HEK293 (cell line): ENCODE data around the gene PRSS56.

Experiments
- CTCF ChIA-PET: fragments of 350-600 bp; formaldehyde crosslinking; extraction: SDS; loops from one replicate; lab custom pipeline; 2021; ENCODE audit warnings: antibody characterized with exemption; lab: Yijun Ruan, JAX
- POLR2A ChIA-PET: fragments of 300-600 bp; formaldehyde crosslinking; extraction: SDS; loops from one replicate; lab custom pipeline; 2020; ENCODE audit warnings: antibody characterized with exemption, inconsistent platforms; lab: Yijun Ruan, JAX
- H3K27ac ChIP-seq: fragments of 200-500 bp; sonication (Bioruptor generic); 2 replicates; pipeline ENCODE4 v1.5.1; 2014; ENCODE audit warnings: low read depth, low read length, control low read depth, inconsistent platforms; ENCODE audit errors: extremely low read depth
- H3K36me3 ChIP-seq, 2 experiments: fragments of 200-500 bp in 1 of 2; sonication (Bioruptor generic) in 1 of 2; 1 replicate in 1 of 2; 2 replicates in 1 of 2; pipeline ENCODE4 v1.5.1; 2014 to 2017; ENCODE audit warnings: inconsistent platforms in 2 of 2, low read length in 2 of 2; ENCODE audit not compliant: control insufficient read depth in 2 of 2, insufficient read depth in 1 of 2
- H3K4me1 ChIP-seq: fragments of 200-500 bp; sonication (Bioruptor generic); 2 replicates; pipeline ENCODE4 v1.5.1; 2014; ENCODE audit warnings: mild to moderate bottlenecking, low read length, inconsistent platforms; ENCODE audit not compliant: control insufficient read depth, insufficient read depth
- H3K4me3 ChIP-seq: 2 replicates; pipeline ENCODE4 v1.5.1; 2011; ENCODE audit warnings: low read depth, mild to moderate bottlenecking, control low read depth, low read length, moderate library complexity
- H3K9me3 ChIP-seq: fragments of 200-500 bp; sonication (Bioruptor generic); 2 replicates; pipeline ENCODE4 v1.5.1; 2014; ENCODE audit warnings: low read depth, low read length, inconsistent platforms; ENCODE audit not compliant: control insufficient read depth, insufficient read depth
- EGR2 ChIP-seq: fragments of 450-650 bp; formaldehyde crosslinking; IDR thresholded peaks from 2 replicates; pipeline ENCODE4 v1.5.1; 2016; ENCODE audit warnings: low read depth, missing biosample characterization, missing genetic modification characterization
- GLI2 ChIP-seq: fragments of 450-650 bp; formaldehyde crosslinking; IDR thresholded peaks from 2 replicates; pipeline ENCODE4; 2017; ENCODE audit warnings: missing biosample characterization, missing genetic modification characterization, low read depth, borderline replicate concordance
- GLIS1 ChIP-seq: fragments of 450-650 bp; formaldehyde crosslinking; IDR thresholded peaks from 2 replicates; pipeline ENCODE4 v1.5.1; 2016; ENCODE audit warnings: missing biosample characterization, missing genetic modification characterization
- SALL2 ChIP-seq: fragments of 450-650 bp; formaldehyde crosslinking; IDR thresholded peaks from 2 replicates; pipeline ENCODE4 v1.5.0; 2017; ENCODE audit warnings: missing biosample characterization, mild to moderate bottlenecking, missing genetic modification characterization, borderline replicate concordance
- WT1 ChIP-seq: fragments of 450-650 bp; formaldehyde crosslinking; IDR thresholded peaks from 2 replicates; pipeline ENCODE4 v1.5.1; 2016; ENCODE audit warnings: missing biosample characterization, missing genetic modification characterization
- ZBTB48 ChIP-seq: fragments of 450-650 bp; formaldehyde crosslinking; IDR thresholded peaks from 2 replicates; pipeline ENCODE4 v1.5.1; 2016; ENCODE audit warnings: missing biosample characterization, missing genetic modification characterization
- ZFP69B ChIP-seq: fragments of 450-650 bp; formaldehyde crosslinking; IDR thresholded peaks from 2 replicates; pipeline ENCODE4 v1.5.1; 2016; ENCODE audit warnings: missing biosample characterization, missing genetic modification characterization
- ZIC2 ChIP-seq: fragments of 450-650 bp; formaldehyde crosslinking; IDR thresholded peaks from 2 replicates; pipeline ENCODE4 v1.5.1; 2016; ENCODE audit warnings: missing biosample characterization, missing genetic modification characterization
- ZNF112 ChIP-seq: fragments of 450-650 bp; formaldehyde crosslinking; IDR thresholded peaks from 2 replicates; pipeline ENCODE4 v1.5.0; 2017; ENCODE audit warnings: missing biosample characterization, missing genetic modification characterization
- ZNF132 ChIP-seq: fragments of 450-650 bp; formaldehyde crosslinking; IDR thresholded peaks from 2 replicates; pipeline ENCODE4 v1.5.1; 2017; ENCODE audit warnings: missing biosample characterization, missing genetic modification characterization, borderline replicate concordance
- ZNF138 ChIP-seq: fragments of 450-650 bp; formaldehyde crosslinking; IDR thresholded peaks from 2 replicates; pipeline ENCODE4 v1.5.1; 2016; ENCODE audit warnings: missing biosample characterization, missing genetic modification characterization, borderline replicate concordance
- ZNF16 ChIP-seq: fragments of 450-650 bp; formaldehyde crosslinking; IDR thresholded peaks from 2 replicates; pipeline ENCODE4 v1.5.1; 2016; ENCODE audit warnings: low read depth, missing biosample characterization, missing genetic modification characterization
- ZNF174 ChIP-seq: fragments of 450-650 bp; formaldehyde crosslinking; IDR thresholded peaks from 2 replicates; pipeline ENCODE4 v1.5.0; 2017; ENCODE audit warnings: missing biosample characterization, mild to moderate bottlenecking, missing genetic modification characterization
- ZNF211 ChIP-seq: fragments of 450-650 bp; formaldehyde crosslinking; IDR thresholded peaks from 2 replicates; pipeline ENCODE4 v1.5.1; 2016; ENCODE audit warnings: low read depth, missing biosample characterization, missing genetic modification characterization
- ZNF223 ChIP-seq: fragments of 450-650 bp; formaldehyde crosslinking; IDR thresholded peaks from 2 replicates; pipeline ENCODE4 v1.5.1; 2016; ENCODE audit warnings: missing biosample characterization, missing genetic modification characterization
- ZNF23 ChIP-seq: fragments of 450-650 bp; formaldehyde crosslinking; IDR thresholded peaks from 2 replicates; pipeline ENCODE4 v1.5.1; 2016; ENCODE audit warnings: missing biosample characterization, missing genetic modification characterization, borderline replicate concordance
- ZNF239 ChIP-seq: fragments of 450-650 bp; formaldehyde crosslinking; IDR thresholded peaks from 2 replicates; pipeline ENCODE4 v1.5.1; 2016; ENCODE audit warnings: missing biosample characterization, missing genetic modification characterization
- ZNF274 ChIP-seq, 2 experiments: fragments of 200-500 bp in 1 of 2; fragments of 450-650 bp in 1 of 2; sonication (Bioruptor generic) in 1 of 2; formaldehyde crosslinking in 1 of 2; IDR thresholded peaks; 2 replicates each; pipeline versions ENCODE4 v1.5.1 to v1.6.1; 2014 to 2016; ENCODE audit warnings: borderline replicate concordance in 1 of 2, inconsistent platforms in 1 of 2, low read length in 1 of 2, missing biosample characterization in 1 of 2, missing genetic modification characterization in 1 of 2
- ZNF398 ChIP-seq: fragments of 450-650 bp; formaldehyde crosslinking; IDR thresholded peaks from 2 replicates; pipeline ENCODE4 v1.5.1; 2017; ENCODE audit warnings: missing biosample characterization, missing genetic modification characterization
- ZNF544 ChIP-seq: fragments of 450-650 bp; formaldehyde crosslinking; IDR thresholded peaks from 2 replicates; pipeline ENCODE4 v1.5.0; 2017; ENCODE audit warnings: missing biosample characterization, missing genetic modification characterization
- ZNF548 ChIP-seq: fragments of 450-650 bp; formaldehyde crosslinking; IDR thresholded peaks from 2 replicates; pipeline ENCODE4 v1.5.1; 2016; ENCODE audit warnings: missing biosample characterization, missing genetic modification characterization
- ZNF596 ChIP-seq: fragments of 450-650 bp; IDR thresholded peaks from 2 replicates; pipeline ENCODE4 v1.5.0; 2018; ENCODE audit warnings: missing biosample characterization, mild to moderate bottlenecking, missing genetic modification characterization, moderate library complexity
- ZNF654 ChIP-seq: fragments of 450-650 bp; formaldehyde crosslinking; IDR thresholded peaks from 2 replicates; pipeline ENCODE4 v1.5.1; 2016; ENCODE audit warnings: low read depth, missing biosample characterization, missing genetic modification characterization
- ZSCAN4 ChIP-seq: fragments of 450-650 bp; formaldehyde crosslinking; IDR thresholded peaks from 2 replicates; pipeline ENCODE4 v1.5.1; 2017; ENCODE audit warnings: missing biosample characterization, missing genetic modification characterization
- TF ChIP-seq, protein P1 (sequence below): IDR thresholded peaks from 2 replicates; pipeline ENCODE4 v1.6.1; 2011; ENCODE audit warnings: mild to moderate bottlenecking, low read depth, low read length, borderline replicate concordance

PRSS56 gene

DNA sequence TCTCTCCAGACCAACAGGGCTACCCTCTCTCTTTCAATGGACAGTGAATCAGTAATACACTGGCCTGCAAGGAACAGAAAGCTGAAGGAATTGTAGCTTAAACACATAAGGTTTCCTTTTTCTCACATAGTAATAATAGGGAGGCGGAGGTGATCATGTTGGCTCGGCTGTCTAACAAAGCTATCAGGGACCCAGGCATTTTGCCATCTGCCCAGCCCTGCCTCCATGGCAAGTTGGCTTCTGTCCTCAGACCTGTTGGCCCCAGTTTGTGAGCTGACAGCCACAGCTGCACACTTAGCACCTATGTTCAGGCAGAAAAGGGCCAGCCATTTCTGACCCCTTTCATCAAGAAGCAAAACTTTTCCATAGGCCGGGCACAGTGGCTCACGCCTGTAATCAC lies 17.3 kb downstream of the PRSS56 start:
- H3K4me3 ChIP-seq: no peak overlapping the region
- no peaks in the 10 kb centered on the region for H3K9me3 ChIP-seq
- no peaks in the 10 kb centered on the region for H3K36me3 ChIP-seq
- CTCF ChIA-PET: interaction anchor here (0.6 to 1.6 kb wide), 3 partner anchors 17 to 622 kb away, joined by 3 to 4 read pairs (median 3); partner anchors contain the start of gene PRSS56
- no peak overlapping the region for H3K27ac ChIP-seq
- no peaks in the 10 kb centered on the region for H3K4me1 ChIP-seq
- TF ChIP-seq ZNF211 (tag by site-specific recombination) (no peak), ZFP69B (tag by site-specific recombination) (no peak), ZNF654 (tag by site-specific recombination) (no peak), ZNF23 (tag by site-specific recombination) (no peak), ZNF548 (tag by site-specific recombination) (no peak), ZNF223 (tag by site-specific recombination) (no peak), ZNF174 (tag by site-specific recombination) (no peak), ZBTB48 (no peak), ZNF274 (IDR thresholded peaks at IDR 0.05; ENCODE audit: low read length) (no peak), ZNF274 (tag by site-specific recombination; IDR thresholded peaks at IDR 0.05; ENCODE audit: borderline replicate concordance) (no peak), ZNF138 (tag by site-specific recombination) (no peak), ZNF16 (no peak), GLI2 (tag by site-specific recombination) (no peak), SALL2 (no peak)
- POLR2A ChIA-PET: interaction anchor here (1.0 kb wide), 1 partner anchor 13 kb away, joined by 3 read pairs; the partner anchor contains the start of genes EIF4E2 and TIGD1

DNA sequence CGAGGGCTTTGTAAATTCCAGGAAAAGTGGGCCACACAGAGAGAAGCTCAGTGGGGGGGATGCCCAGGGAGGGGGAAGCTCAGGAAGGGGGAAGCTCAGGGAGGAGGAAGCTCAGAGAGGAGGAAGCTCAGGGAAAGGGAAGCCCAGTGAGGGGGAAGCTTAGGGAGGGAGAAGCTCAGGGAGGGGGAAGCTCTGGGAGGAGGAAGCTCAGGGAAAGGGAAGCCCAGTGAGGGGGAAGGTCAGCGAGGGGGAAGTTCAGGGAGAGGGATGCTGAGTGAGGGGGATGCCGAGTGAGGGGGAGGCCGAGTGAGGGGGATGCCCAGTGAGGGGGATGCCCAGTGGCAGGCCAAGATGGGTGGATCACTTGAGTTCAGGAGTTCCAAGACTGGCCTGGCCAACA lies 18.5 kb downstream of the PRSS56 start:
- CTCF ChIA-PET: no interaction called here

More for the DNA sequence above, 18.5 kb downstream of the PRSS56 start:
- H3K9me3 ChIP-seq: no peaks in the 10 kb centered on the region
- POLR2A ChIA-PET: no interaction called here
- no peaks in the 10 kb centered on the region for H3K36me3 ChIP-seq
- H3K4me1 ChIP-seq: no peaks in the 10 kb centered on the region
- TF ChIP-seq ZNF596 (tag by site-specific recombination): no peak
- no peak for TF ChIP-seq SALL2
- TF ChIP-seq ZNF132: no peak
- TF ChIP-seq ZIC2 (tag by site-specific recombination): peak; percentile 49; the same call in 1 of the 2 replicates
- TF ChIP-seq EGR2 (tag by site-specific recombination): peak; percentile 50; the same call in 1 of the 2 replicates
- TF ChIP-seq, protein P1, sequence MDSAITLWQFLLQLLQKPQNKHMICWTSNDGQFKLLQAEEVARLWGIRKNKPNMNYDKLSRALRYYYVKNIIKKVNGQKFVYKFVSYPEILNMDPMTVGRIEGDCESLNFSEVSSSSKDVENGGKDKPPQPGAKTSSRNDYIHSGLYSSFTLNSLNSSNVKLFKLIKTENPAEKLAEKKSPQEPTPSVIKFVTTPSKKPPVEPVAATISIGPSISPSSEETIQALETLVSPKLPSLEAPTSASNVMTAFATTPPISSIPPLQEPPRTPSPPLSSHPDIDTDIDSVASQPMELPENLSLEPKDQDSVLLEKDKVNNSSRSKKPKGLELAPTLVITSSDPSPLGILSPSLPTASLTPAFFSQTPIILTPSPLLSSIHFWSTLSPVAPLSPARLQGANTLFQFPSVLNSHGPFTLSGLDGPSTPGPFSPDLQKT: no peak
- TF ChIP-seq ZSCAN4 (tag by site-specific recombination): no peak
- peak; percentile 84 for TF ChIP-seq GLIS1
- TF ChIP-seq ZNF398 (tag by site-specific recombination): peak; percentile 58
- no peak for TF ChIP-seq ZNF112
- TF ChIP-seq ZNF544 (tag by site-specific recombination): no peak
- TF ChIP-seq WT1 (tag by site-specific recombination): no peak
- no peak for TF ChIP-seq ZNF239 (tag by site-specific recombination)
- TF ChIP-seq, all 188 proteins: peak for 4
- Histone ChIP-seq H3K4me3 (no peak overlapping the region), H3K27ac (no peak overlapping the region)
